ENCODE measurements around the gene STON1. TPM values are rescaled to one million over a fixed set of nuclear protein-coding genes. Genes with fewer than 3 reads are reported as not detected.

The STON1 gene
- total RNA-seq, 1 experiment from 2014 or later: 5.5 TPM

- H3K79me2 ChIP-seq (ENCODE audit: insufficient read depth, low read length): no peaks in the 10 kb centered on the region
- no peaks in the 10 kb centered on the region for H4K20me1 ChIP-seq (ENCODE audit: control insufficient read depth, insufficient read depth, insufficient read length)
- H2BK12ac ChIP-seq (ENCODE audit: insufficient read length, low read depth, low read length): no peak overlapping the region
- no peak overlapping the region for H2BK15ac ChIP-seq (ENCODE audit: low read depth, low read length)
- WGBS (ENCODE audit: extremely low coverage, insufficient read length, low lambda C conversion rate): no CpG with 5 or more reads among the region's 4 CpGs
- H3K9ac ChIP-seq (ENCODE audit: extremely low read depth, insufficient read length, low read length): no peak overlapping the region
- no peak overlapping the region for H2AK5ac ChIP-seq (ENCODE audit: insufficient read length, low read length)
- DNase-seq: no peak
- no peak overlapping the region for H2BK5ac ChIP-seq (ENCODE audit: insufficient read length, low read length)
- no peak overlapping the region for H2BK120ac ChIP-seq (ENCODE audit: low read depth, low read length, poor library complexity, severe bottlenecking)
- H3K9me3 ChIP-seq (ENCODE audit: control insufficient read depth, low read depth, low read length): no peaks in the 10 kb centered on the region
- no peaks in the 10 kb centered on the region for H3K4me1 Mint-ChIP-seq
- no peak overlapping the region for H3K56ac ChIP-seq (ENCODE audit: insufficient read length, low read depth, low read length)
- no peak overlapping the region for H4K5ac ChIP-seq (ENCODE audit: insufficient read length, low read depth, low read length)
- H2BK20ac ChIP-seq (ENCODE audit: low read depth, low read length, poor library complexity, severe bottlenecking): no peak overlapping the region
- H4K91ac ChIP-seq (ENCODE audit: insufficient read length, low read depth, low read length): no peak overlapping the region
- H3K36me3 Mint-ChIP-seq (ENCODE audit: insufficient read depth in 1 of 3, low read depth in 3 of 3): peaks cover 14 to 38% (median 22%) of the 10 kb centered on the region in 3 experiments; a peak in 6 of 7 replicates
- H3K14ac ChIP-seq (ENCODE audit: insufficient read depth, low read length): no peak overlapping the region
- H3K27ac Mint-ChIP-seq: no peak overlapping the region
- no peak for TF ChIP-seq CTCF (conservative IDR thresholded peaks at IDR 0.05)
- H3K9me3 Mint-ChIP-seq: no peaks in the 10 kb centered on the region; a peak in 1 of 5 replicates
- H3K4ac ChIP-seq (ENCODE audit: low read depth, low read length): no peak overlapping the region
- no peak overlapping the region for H4K8ac ChIP-seq (replicated peaks; ENCODE audit: insufficient read length, low read depth, low read length)
- H3K23ac ChIP-seq (ENCODE audit: insufficient read length, low read depth, low read length): no peak overlapping the region
- no peak overlapping the region for H3K27ac ChIP-seq (ENCODE audit: insufficient read length, low read depth, low read length)
- H3K18ac ChIP-seq (ENCODE audit: insufficient read length, low read depth, low read length): no peak overlapping the region
- no peaks in the 10 kb centered on the region for H3K23me2 ChIP-seq (ENCODE audit: insufficient read length, low read depth, low read length, poor library complexity, severe bottlenecking)
- H3K27me3 ChIP-seq (ENCODE audit: insufficient read depth, low read length): no peaks in the 10 kb centered on the region
- no peak overlapping the region for H3K4me3 Mint-ChIP-seq
- H3T11ph ChIP-seq (ENCODE audit: low read length): no peak overlapping the region
- H3K79me1 ChIP-seq (ENCODE audit: insufficient read depth, low read depth, low read length, poor library complexity, severe bottlenecking): no peaks in the 10 kb centered on the region
- H3K4me1 ChIP-seq (ENCODE audit: insufficient read depth, low read length): no peaks in the 10 kb centered on the region
- H3K27me3 Mint-ChIP-seq (ENCODE audit: low read depth): no peaks in the 10 kb centered on the region
- H3K4me2 ChIP-seq (ENCODE audit: insufficient read depth, insufficient read length, low read length): no peak overlapping the region
- no peak overlapping the region for H2AFZ ChIP-seq (ENCODE audit: low read length)
Measured at GRCh38 chr2:48578313-48578712, 48.4 kb downstream of the STON1 start.

Data from H9 (cell line).